Measurements from ENCODE around the gene TIMP3.

DNA sequence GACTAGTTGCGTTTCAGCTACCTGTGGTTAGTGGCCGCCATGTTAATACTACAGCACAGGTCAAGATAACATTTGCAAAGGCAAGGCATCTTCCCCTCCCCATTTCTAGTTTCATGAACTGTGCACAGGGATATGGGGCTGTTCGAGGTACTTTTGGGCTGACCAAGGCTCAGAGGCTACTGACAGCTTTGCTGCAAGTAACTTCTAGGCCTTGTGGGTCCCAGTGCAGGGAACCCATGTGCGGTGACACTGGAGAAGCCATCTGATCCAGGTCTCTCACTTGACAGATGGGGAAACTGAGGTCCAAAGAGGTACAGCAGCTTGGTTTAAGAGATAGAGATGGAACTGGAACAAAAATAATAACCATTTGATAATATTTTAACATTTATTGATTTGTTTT lies 13.6 kb downstream of the TIMP3 start:
- TF ChIP-seq CTCF (IDR thresholded peaks at IDR 0.05) (no peak), POLR2A (IDR thresholded peaks at IDR 0.05) (no peak)

All from body of pancreas (tissue), 4 donors.